Occipital lobe (tissue), 2 donors: ENCODE measurements around the gene EDC4. TPM values are rescaled to one million over a fixed set of nuclear protein-coding genes. Genes with fewer than 3 reads are reported as not detected.

Experiments
- small RNA-seq: library from RNA; depleted of rRNA; stranded (forward); fragments of <200 nt; gene quantifications from one replicate; pipeline ENCODE3, GENCODE V24; 2014
- total RNA-seq: library from RNA; depleted of rRNA; stranded (reverse); fragments of >200 nt; gene quantifications from one replicate; pipeline ENCODE4 v1.2.3, GENCODE V29; 2014

EDC4 gene
- total RNA-seq, 1 donor from 2014 or later, result 45.2 TPM

Small RNAs within 50 kb of the gene (small RNA-seq; reads per million reads assigned to genes)
- gene AC040162.2, result not detected
- gene NRN1L, result not detected

Other genes with a start within 250 kb of the EDC4 start
- gene CARMIL2, start 227.9 kb upstream of the EDC4 start, total RNA-seq, result 3.1 TPM
- gene ACD, start 212.8 kb upstream of the EDC4 start, total RNA-seq, result 17.6 TPM
- 8.3 TPM for gene PARD6A, start 212.1 kb upstream of the EDC4 start, total RNA-seq
- gene ENKD1, start 206.3 kb upstream of the EDC4 start, total RNA-seq, result 6.2 TPM
- 3.1 TPM for gene C16orf86, start 206.2 kb upstream of the EDC4 start, total RNA-seq
- 51.5 TPM for gene GFOD2, start 153.7 kb upstream of the EDC4 start, total RNA-seq
- 4.4 TPM for gene RANBP10, start 66.5 kb upstream of the EDC4 start, total RNA-seq
- gene TSNAXIP1, start 66.2 kb upstream of the EDC4 start, total RNA-seq, result 3.7 TPM
- gene THAP11, start 30.7 kb upstream of the EDC4 start, total RNA-seq, result 25.3 TPM
- gene NUTF2, start 26.1 kb upstream of the EDC4 start, total RNA-seq, result 73.2 TPM
- gene CENPT, start 25.4 kb upstream of the EDC4 start, total RNA-seq, result 19.7 TPM
- not detected for gene NRN1L, start 11.8 kb downstream of the EDC4 start, total RNA-seq
- 5.1 TPM for gene PSKH1, start 20.2 kb downstream of the EDC4 start, total RNA-seq
- 1.4 TPM for gene CTRL, start 58.8 kb downstream of the EDC4 start, total RNA-seq
- 13.3 TPM for gene PSMB10, start 63.8 kb downstream of the EDC4 start, total RNA-seq
- gene LCAT, start 71.1 kb downstream of the EDC4 start, total RNA-seq, result 0.47 TPM
- gene SLC12A4, start 95.6 kb downstream of the EDC4 start, total RNA-seq, result 8.0 TPM
- not detected for gene DPEP3, start 107.4 kb downstream of the EDC4 start, total RNA-seq
- not detected for gene DPEP2, start 126.4 kb downstream of the EDC4 start, total RNA-seq
- not detected for gene DPEP2NB, start 142.9 kb downstream of the EDC4 start, total RNA-seq
- gene DDX28, start 150.2 kb downstream of the EDC4 start, total RNA-seq, result 11.2 TPM
- 9.0 TPM for gene DUS2, start 150.2 kb downstream of the EDC4 start, total RNA-seq
- gene NFATC3, start 212.3 kb downstream of the EDC4 start, total RNA-seq, result 23.2 TPM